Suprapubic skin (tissue), 3 donors: ENCODE data around the gene TBX5.

ENCODE experiments used
- CTCF ChIP-seq, 2 donors: fragments of 200-600 bp in 1 of 2; fragments of 450-650 bp in 1 of 2; sonication (generic) in 1 of 2; IDR thresholded peaks; one replicate each; pipeline ENCODE4 v1.5.1; 2016 to 2019; ENCODE audit warnings: antibody characterized with exemption in 2 of 2, mild to moderate bottlenecking in 1 of 2, moderate library complexity in 1 of 2
- EP300 ChIP-seq: sonication (generic); formaldehyde crosslinking; IDR thresholded peaks from one replicate; pipeline ENCODE4 v1.6.1; 2017; ENCODE audit warnings: antibody characterized with exemption

DNA sequence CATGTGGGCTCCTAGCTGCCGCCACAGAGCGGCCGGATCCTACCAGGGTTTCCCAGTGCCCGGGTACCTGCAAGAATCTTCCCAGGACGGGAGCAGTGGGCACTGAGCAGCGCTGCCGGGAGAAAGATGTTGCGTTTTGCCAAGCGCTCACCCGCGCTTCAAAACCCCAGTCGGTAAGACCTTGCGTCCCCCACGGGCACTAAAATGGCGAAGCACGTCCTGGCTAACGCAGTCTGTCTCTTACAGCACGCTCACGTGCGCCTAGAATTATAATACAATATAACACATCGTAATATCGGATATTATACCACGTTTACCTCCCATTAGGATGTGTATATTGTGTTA lies 35.1 kb upstream of the TBX5 start:
- no peak for TF ChIP-seq EP300
- TF ChIP-seq CTCF (IDR thresholded peaks at IDR 0.05): no peak
